ENCODE measurements around the gene TMEM163. TPM values are rescaled to one million over a fixed set of nuclear protein-coding genes. Genes with fewer than 3 reads are reported as not detected.

The TMEM163 gene
- total and polyA plus RNA-seq, 2 of the 13 experiments (the other 11 are each of a cell fraction or from before 2014, with no cell fraction given) = 0.05 TPM; not detected in 1

DNA sequence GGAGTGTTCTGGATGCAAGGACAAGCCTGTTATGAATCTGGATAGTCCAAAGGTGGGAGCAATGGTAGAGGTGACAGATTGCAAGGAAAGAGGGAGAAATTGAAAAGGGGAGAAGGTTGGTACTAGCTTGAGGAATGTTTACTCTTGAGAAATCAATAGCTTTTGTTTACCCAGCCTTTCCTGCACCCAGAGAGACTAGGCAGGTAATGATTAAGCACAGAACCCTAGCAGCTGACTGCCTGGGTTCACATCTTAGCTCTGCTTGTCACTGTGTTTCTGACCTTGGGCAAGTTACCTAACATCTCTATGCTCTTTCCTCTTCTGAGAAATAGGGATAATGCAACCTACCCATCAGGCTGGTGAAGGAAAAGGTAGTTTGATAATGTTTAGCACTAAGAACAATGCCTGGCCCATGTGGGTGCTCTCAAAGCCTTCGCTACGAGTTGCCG is 286.3 kb downstream of the TMEM163 start (continued):
- TF ChIP-seq SOX5 (CRISPR knock-in tag; IDR thresholded peaks at IDR 0.05; ENCODE audit: borderline replicate concordance) = peak; percentile 94
- peak; percentile 91 for TF ChIP-seq ELF3 (CRISPR knock-in tag; IDR thresholded peaks at IDR 0.05)
- peak; percentile 92 for TF ChIP-seq RXRB (CRISPR knock-in tag; IDR thresholded peaks at IDR 0.05; ENCODE audit: borderline replicate concordance)
- no peak for TF ChIP-seq FIP1L1 (IDR thresholded peaks at IDR 0.05; ENCODE audit: borderline replicate concordance, insufficient read depth, low read depth, low read length)
- TF ChIP-seq, protein P1, sequence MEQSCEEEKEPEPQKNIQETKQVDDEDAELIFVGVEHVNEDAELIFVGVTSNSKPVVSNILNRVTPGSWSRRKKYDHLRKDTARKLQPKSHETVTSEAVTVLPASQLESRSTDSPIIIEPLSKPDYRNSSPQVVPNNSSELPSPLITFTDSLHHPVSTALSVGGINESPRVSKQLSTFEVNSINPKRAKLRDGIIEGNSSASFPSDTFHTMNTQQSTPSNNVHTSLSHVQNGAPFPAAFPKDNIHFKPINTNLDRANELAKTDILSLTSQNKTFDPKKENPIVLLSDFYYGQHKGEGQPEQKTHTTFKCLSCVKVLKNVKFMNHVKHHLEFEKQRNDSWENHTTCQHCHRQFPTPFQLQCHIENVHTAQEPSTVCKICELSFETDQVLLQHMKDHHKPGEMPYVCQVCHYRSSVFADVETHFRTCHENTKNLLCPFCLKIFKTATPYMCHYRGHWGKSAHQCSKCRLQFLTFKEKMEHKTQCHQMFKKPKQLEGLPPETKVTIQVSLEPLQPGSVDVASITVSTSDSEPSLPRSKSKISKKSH (CRISPR knock-in tag; IDR thresholded peaks at IDR 0.05; ENCODE audit: borderline replicate concordance) = no peak
- peak; percentile 89 for TF ChIP-seq CEBPG (CRISPR knock-in tag; IDR thresholded peaks at IDR 0.05)
- TF ChIP-seq TMF1 (CRISPR knock-in tag; IDR thresholded peaks at IDR 0.05; ENCODE audit: low read depth) = 0 out of 2 replicates have a peak, but pooled peaks have one; percentile 37
- no peak for TF ChIP-seq AKNA (CRISPR knock-in tag; IDR thresholded peaks at IDR 0.05; ENCODE audit: borderline replicate concordance)
- no peak for TF ChIP-seq ZNF704 (CRISPR knock-in tag; IDR thresholded peaks at IDR 0.05; ENCODE audit: borderline replicate concordance)
- TF ChIP-seq ZNF501 (CRISPR knock-in tag; IDR thresholded peaks at IDR 0.05) = no peak
- no peak for TF ChIP-seq SNRNP70 (IDR thresholded peaks at IDR 0.05; ENCODE audit: low read depth, low read length)
- peak; percentile 86; the same call in 1 of the 2 replicates for TF ChIP-seq RFXAP (CRISPR knock-in tag; IDR thresholded peaks at IDR 0.05; ENCODE audit: borderline replicate concordance)
- peak; percentile 86; the same call in 1 of the 2 replicates for TF ChIP-seq ZNF503 (CRISPR knock-in tag; IDR thresholded peaks at IDR 0.05)
- peak; percentile 83 for TF ChIP-seq ZNF644 (CRISPR knock-in tag; IDR thresholded peaks at IDR 0.05; ENCODE audit: low read depth)
- peak; percentile 93 for TF ChIP-seq KDM6A (CRISPR knock-in tag; IDR thresholded peaks at IDR 0.05; ENCODE audit: low read depth)
- no peak; the same call in 1 of the 2 replicates for TF ChIP-seq ZZZ3 (CRISPR knock-in tag; IDR thresholded peaks at IDR 0.05; ENCODE audit: borderline replicate concordance)
- TF ChIP-seq NFYB (CRISPR knock-in tag; IDR thresholded peaks at IDR 0.05) = no peak; the same call in 1 of the 2 replicates
- peak; percentile 61; the same call in 1 of the 2 replicates for TF ChIP-seq KMT2B (CRISPR knock-in tag; IDR thresholded peaks at IDR 0.05)
- no peak for TF ChIP-seq ZFP91 (CRISPR knock-in tag; IDR thresholded peaks at IDR 0.05; ENCODE audit: borderline replicate concordance)

Measured in HepG2 (cell line).